ENCODE measurements around the gene COL25A1. TPM values are rescaled to one million over a fixed set of nuclear protein-coding genes. Genes with fewer than 3 reads are reported as not detected.

The COL25A1 gene
- total RNA-seq, 1 donor from 2014 or later: 4.3 TPM

- no peak overlapping the region for H3K4me3 ChIP-seq (ENCODE audit: low read depth, low read length)
- no peaks in the 10 kb centered on the region for H3K36me3 ChIP-seq (ENCODE audit: control insufficient read depth, insufficient read depth, low read length)
- DNase-seq (ENCODE audit: low read depth): no peak
- TF ChIP-seq CTCF (IDR thresholded peaks at IDR 0.05; ENCODE audit: insufficient read depth, low read length, poor library complexity, severe bottlenecking): no peak
- no peaks in the 10 kb centered on the region for H3K27me3 ChIP-seq (ENCODE audit: control insufficient read depth, insufficient read depth, low read length)
These were observed 73.4 kb downstream of the COL25A1 start for GRCh38 chr4:109229028-109229427.

- no peak for DNase-seq (ENCODE audit: low read depth)
- no peaks in the 10 kb centered on the region for H3K27me3 ChIP-seq (ENCODE audit: control insufficient read depth, insufficient read depth, low read length)
These were observed 84.2 kb downstream of the COL25A1 start for GRCh38 chr4:109218288-109218687.

GRCh38 chr4:109216085-109216696 is 86.3 kb downstream of the COL25A1 start:
- DNase-seq (ENCODE audit: low read depth): no peak
- TF ChIP-seq CTCF (IDR thresholded peaks at IDR 0.05; ENCODE audit: insufficient read depth, low read length, poor library complexity, severe bottlenecking): no peak
- H3K36me3 ChIP-seq (ENCODE audit: control insufficient read depth, insufficient read depth, low read length): no peaks in the 10 kb centered on the region
- no peaks in the 10 kb centered on the region for H3K27me3 ChIP-seq (ENCODE audit: control insufficient read depth, insufficient read depth, low read length)
- no peak overlapping the region for H3K4me3 ChIP-seq (ENCODE audit: low read depth, low read length)

More at GRCh38 chr4:109218288-109218687, 84.2 kb downstream of the COL25A1 start:
- no peak for TF ChIP-seq CTCF (IDR thresholded peaks at IDR 0.05; ENCODE audit: insufficient read depth, low read length, poor library complexity, severe bottlenecking)
- Histone ChIP-seq H3K36me3 (ENCODE audit: control insufficient read depth, insufficient read depth, low read length) (no peaks in the 10 kb centered on the region), H3K4me3 (ENCODE audit: low read depth, low read length) (no peak overlapping the region)

- Histone ChIP-seq H3K36me3 (ENCODE audit: control insufficient read depth, insufficient read depth, low read length) (no peaks in the 10 kb centered on the region), H3K27me3 (ENCODE audit: control insufficient read depth, insufficient read depth, low read length) (no peaks in the 10 kb centered on the region), H3K4me3 (ENCODE audit: low read depth, low read length) (no peak overlapping the region)
- DNase-seq (ENCODE audit: low read depth): no peak
- no peak for TF ChIP-seq CTCF (IDR thresholded peaks at IDR 0.05; ENCODE audit: insufficient read depth, low read length, poor library complexity, severe bottlenecking)
These were observed 87.0 kb downstream of the COL25A1 start for GRCh38 chr4:109215506-109215905.

GRCh38 chr4:109214622-109215301 is 87.7 kb downstream of the COL25A1 start:
- no peak for DNase-seq (ENCODE audit: low read depth)
- no peak for TF ChIP-seq CTCF (IDR thresholded peaks at IDR 0.05; ENCODE audit: insufficient read depth, low read length, poor library complexity, severe bottlenecking)
- H3K36me3 ChIP-seq (ENCODE audit: control insufficient read depth, insufficient read depth, low read length): no peaks in the 10 kb centered on the region
- H3K4me3 ChIP-seq (ENCODE audit: low read depth, low read length): no peak overlapping the region
- no peaks in the 10 kb centered on the region for H3K27me3 ChIP-seq (ENCODE audit: control insufficient read depth, insufficient read depth, low read length)
